KMS-11 (cell line): ENCODE data around the gene UMODL1.

ENCODE experiments used
- H2AFZ ChIP-seq: fragments of 200-600 bp; sonication (generic); 2 replicates; pipeline ENCODE4 v1.6.1; 2016; ENCODE audit warnings: antibody characterized with exemption, mixed run types, low read depth
- H3K27ac ChIP-seq: fragments of 200-600 bp; sonication (generic); 2 replicates; pipeline ENCODE4 v1.6.1; 2016; ENCODE audit warnings: mild to moderate bottlenecking, mixed run types
- H3K27me3 ChIP-seq: fragments of 200-600 bp; sonication (generic); 2 replicates; pipeline ENCODE4 v1.6.1; 2017; ENCODE audit warnings: mild to moderate bottlenecking, low read depth, mixed run types, moderate library complexity; ENCODE audit not compliant: insufficient read depth
- H3K36me3 ChIP-seq: fragments of 200-600 bp; sonication (generic); 2 replicates; pipeline ENCODE4 v1.6.1; 2017; ENCODE audit warnings: mild to moderate bottlenecking, mixed run types; ENCODE audit not compliant: insufficient read depth
- H3K4me1 ChIP-seq: fragments of 200-600 bp; sonication (generic); 2 replicates; pipeline ENCODE4 v1.6.1; 2016; ENCODE audit warnings: mild to moderate bottlenecking, low read depth, mixed run types; ENCODE audit not compliant: poor library complexity, severe bottlenecking
- H3K4me2 ChIP-seq: fragments of 200-600 bp; sonication (generic); 2 replicates; pipeline ENCODE4 v1.7.0; 2016; ENCODE audit warnings: mild to moderate bottlenecking, mixed run types
- H3K4me3 ChIP-seq: fragments of 200-600 bp; sonication (generic); IDR thresholded peaks from 2 replicates; pipeline ENCODE4 v1.6.1; 2017; ENCODE audit warnings: low read depth, low read length, mixed read lengths; ENCODE audit not compliant: insufficient read depth
- H3K79me2 ChIP-seq: fragments of 200-600 bp; sonication (generic); 2 replicates; pipeline ENCODE4 v1.6.1; 2016; ENCODE audit warnings: low read depth, mixed run types; ENCODE audit not compliant: insufficient read depth
- H3K9ac ChIP-seq: fragments of 200-600 bp; sonication (generic); 2 replicates; pipeline ENCODE4 v1.6.1; 2016; ENCODE audit warnings: mild to moderate bottlenecking, mixed run types
- H4K20me1 ChIP-seq: fragments of 200-600 bp; sonication (generic); 2 replicates; pipeline ENCODE4 v1.6.1; 2016; ENCODE audit warnings: mild to moderate bottlenecking, mixed run types; ENCODE audit not compliant: insufficient read depth
- CTCF ChIP-seq: fragments of 200-600 bp; sonication (generic); conservative IDR thresholded peaks from 2 replicates; pipeline ENCODE4 v1.6.1; 2017; ENCODE audit warnings: low read depth, mild to moderate bottlenecking, antibody characterized with exemption, low read length, moderate library complexity, mixed read lengths

Gene UMODL1

GRCh38 chr21:42169758-42170157 is 98.6 kb downstream of the UMODL1 start:
- Histone ChIP-seq H2AFZ (no peak overlapping the region), H3K36me3 (no peaks in the 10 kb centered on the region), H3K4me1 (no peaks in the 10 kb centered on the region), H3K4me2 (no peak overlapping the region), H4K20me1 (no peaks in the 10 kb centered on the region), H3K27me3 (no peaks in the 10 kb centered on the region), H3K27ac (no peak overlapping the region), H3K79me2 (no peaks in the 10 kb centered on the region), H3K4me3 (no peak overlapping the region), H3K9ac (no peak overlapping the region)
- TF ChIP-seq CTCF: no peak

DNA sequence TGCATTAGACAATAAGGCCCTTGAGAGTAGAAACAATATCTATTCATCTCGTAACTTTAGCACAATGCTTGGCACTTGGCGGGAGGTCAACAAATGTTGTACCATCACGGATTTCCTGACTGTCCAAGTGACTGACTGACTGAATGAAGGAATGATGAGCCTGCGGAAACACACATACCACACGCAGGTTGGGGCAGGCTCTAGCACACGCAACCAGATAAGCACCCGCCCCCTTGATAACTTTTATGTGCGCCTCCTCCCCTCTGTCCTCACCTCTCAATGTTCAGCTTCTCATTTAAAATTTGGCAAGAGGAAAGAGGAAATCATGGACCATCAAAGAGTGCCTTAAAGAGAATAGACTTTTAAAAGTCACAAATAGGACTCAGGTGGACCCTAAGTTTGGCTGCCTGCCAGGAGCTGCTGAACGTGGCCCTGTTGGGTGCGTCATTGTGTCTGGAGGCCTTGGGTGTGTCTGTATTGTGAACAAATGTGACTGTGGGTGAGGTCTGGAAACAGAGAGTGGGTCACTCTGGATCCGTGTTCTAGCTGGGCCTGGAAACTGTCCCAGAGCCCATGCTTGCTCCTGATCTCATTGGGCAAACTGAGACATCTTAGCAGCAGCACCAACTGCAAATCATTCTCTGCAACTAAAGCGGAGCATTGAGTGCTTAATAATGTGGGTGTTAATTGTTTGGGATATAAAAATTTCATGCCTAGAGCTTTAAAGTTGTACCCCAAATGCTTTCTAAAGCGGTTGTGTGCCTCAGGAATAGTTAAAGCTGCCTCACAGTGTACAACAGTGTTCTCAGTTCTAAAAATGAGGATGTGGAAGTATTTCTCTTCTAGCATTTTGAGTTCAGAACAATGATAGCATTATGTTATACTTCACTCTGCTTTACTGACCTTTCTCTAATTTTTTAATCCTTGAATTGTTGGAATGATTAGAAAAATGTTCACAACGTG is 100.3 kb downstream of the UMODL1 start:
- TF ChIP-seq CTCF: no peak
- H3K4me3 ChIP-seq: no peak overlapping the region
- H3K27me3 ChIP-seq: no peaks in the 10 kb centered on the region
- H3K4me1 ChIP-seq: no peaks in the 10 kb centered on the region
- no peak overlapping the region for H3K9ac ChIP-seq
- no peak overlapping the region for H3K4me2 ChIP-seq
- H2AFZ ChIP-seq: no peak overlapping the region
- no peaks in the 10 kb centered on the region for H3K36me3 ChIP-seq
- no peaks in the 10 kb centered on the region for H3K79me2 ChIP-seq
- H4K20me1 ChIP-seq: no peaks in the 10 kb centered on the region
- no peak overlapping the region for H3K27ac ChIP-seq

GRCh38 chr21:42172596-42173483 is 101.7 kb downstream of the UMODL1 start:
- TF ChIP-seq CTCF: no peak
- H3K36me3 ChIP-seq: no peaks in the 10 kb centered on the region
- H3K4me2 ChIP-seq: no peak overlapping the region
- no peaks in the 10 kb centered on the region for H3K27me3 ChIP-seq
- no peaks in the 10 kb centered on the region for H3K4me1 ChIP-seq
- no peak overlapping the region for H3K4me3 ChIP-seq
- no peaks in the 10 kb centered on the region for H4K20me1 ChIP-seq
- no peak overlapping the region for H3K9ac ChIP-seq
- no peaks in the 10 kb centered on the region for H3K79me2 ChIP-seq
- H2AFZ ChIP-seq: no peak overlapping the region
- H3K27ac ChIP-seq: no peak overlapping the region

GRCh38 chr21:42174173-42174572 is 103.1 kb downstream of the UMODL1 start:
- H3K4me3 ChIP-seq: no peak overlapping the region
- no peak overlapping the region for H3K27ac ChIP-seq
- H3K36me3 ChIP-seq: no peaks in the 10 kb centered on the region
- H3K27me3 ChIP-seq: no peaks in the 10 kb centered on the region
- H3K79me2 ChIP-seq: no peaks in the 10 kb centered on the region
- peak overlapping the region; percentile 2; the same call in 1 of the 2 replicates for H2AFZ ChIP-seq
- no peak overlapping the region for H3K9ac ChIP-seq
- H3K4me1 ChIP-seq: no peaks in the 10 kb centered on the region
- H4K20me1 ChIP-seq: no peaks in the 10 kb centered on the region
- TF ChIP-seq CTCF: no peak
- H3K4me2 ChIP-seq: no peak overlapping the region
